HUES64 (cell line): ENCODE results near the gene HTRA3.

Experiments used
- H3K27ac ChIP-seq: 2 replicates; pipeline ENCODE4 v1.7.0; 2013; ENCODE audit warnings: low read depth, low read length, inconsistent platforms
- H3K27me3 ChIP-seq: 2 replicates; pipeline ENCODE4 v1.6.1; 2013; ENCODE audit warnings: mild to moderate bottlenecking, low read length; ENCODE audit not compliant: insufficient read depth
- H3K36me3 ChIP-seq: 2 replicates; pipeline ENCODE4 v1.6.1; 2013; ENCODE audit warnings: mild to moderate bottlenecking, low read length; ENCODE audit not compliant: insufficient read depth
- H3K4me1 ChIP-seq: 2 replicates; pipeline ENCODE4 v1.6.1; 2013; ENCODE audit warnings: mild to moderate bottlenecking, low read length, moderate library complexity; ENCODE audit not compliant: insufficient read depth
- H3K4me3 ChIP-seq: 2 replicates; pipeline ENCODE4 v1.5.1; 2013; ENCODE audit warnings: mild to moderate bottlenecking, low read length, moderate library complexity
- H3K9ac ChIP-seq: 2 replicates; pipeline ENCODE4 v1.6.1; 2013; ENCODE audit warnings: mild to moderate bottlenecking, low read depth, low read length
- H3K9me3 ChIP-seq: 2 replicates; pipeline ENCODE4 v1.6.1; 2013; ENCODE audit warnings: low read depth, low read length; ENCODE audit not compliant: insufficient read depth
- WGBS: fragments of 150-250, 120-280 bp; methylation state at CpG from one replicate; pipeline ENCODE4 v1.1.7; 2013; ENCODE audit warnings: missing lambda C conversion rate; 5-methylcytosine and 5-hydroxymethylcytosine counted together

The HTRA3 gene

GRCh38 chr4:8235686-8236085, 33.9 kb upstream of the HTRA3 start:
- H3K27me3 ChIP-seq, result no peaks in the 10 kb centered on the region
- H3K4me1 ChIP-seq, result no peaks in the 10 kb centered on the region
- no peak overlapping the region for H3K4me3 ChIP-seq
- no peaks in the 10 kb centered on the region for H3K36me3 ChIP-seq
- H3K9ac ChIP-seq, result no peak overlapping the region
- no peaks in the 10 kb centered on the region for H3K9me3 ChIP-seq
- no peak overlapping the region for H3K27ac ChIP-seq
- 93% methylated on average over 12 of the region's 12 CpGs for WGBS

GRCh38 chr4:8236106-8236919, 33.2 kb upstream of the HTRA3 start:
- H3K27me3 ChIP-seq, result no peaks in the 10 kb centered on the region

GRCh38 chr4:8236920-8237195, 32.7 kb upstream of the HTRA3 start:
- Histone ChIP-seq H3K4me1 (no peaks in the 10 kb centered on the region), H3K4me3 (no peak overlapping the region), H3K36me3 (no peaks in the 10 kb centered on the region), H3K27me3 (no peaks in the 10 kb centered on the region), H3K9ac (no peak overlapping the region), H3K9me3 (no peaks in the 10 kb centered on the region), H3K27ac (no peak overlapping the region)
- 94% methylated on average over 9 of the region's 9 CpGs for WGBS

More at GRCh38 chr4:8236106-8236919, 33.2 kb upstream of the HTRA3 start:
- no peaks in the 10 kb centered on the region for H3K4me1 ChIP-seq
- H3K36me3 ChIP-seq, result no peaks in the 10 kb centered on the region
- no peak overlapping the region for H3K9ac ChIP-seq
- no peak overlapping the region for H3K27ac ChIP-seq
- H3K9me3 ChIP-seq, result no peaks in the 10 kb centered on the region
- WGBS, result 92% methylated on average over 24 of the region's 24 CpGs
- no peak overlapping the region for H3K4me3 ChIP-seq

DNA sequence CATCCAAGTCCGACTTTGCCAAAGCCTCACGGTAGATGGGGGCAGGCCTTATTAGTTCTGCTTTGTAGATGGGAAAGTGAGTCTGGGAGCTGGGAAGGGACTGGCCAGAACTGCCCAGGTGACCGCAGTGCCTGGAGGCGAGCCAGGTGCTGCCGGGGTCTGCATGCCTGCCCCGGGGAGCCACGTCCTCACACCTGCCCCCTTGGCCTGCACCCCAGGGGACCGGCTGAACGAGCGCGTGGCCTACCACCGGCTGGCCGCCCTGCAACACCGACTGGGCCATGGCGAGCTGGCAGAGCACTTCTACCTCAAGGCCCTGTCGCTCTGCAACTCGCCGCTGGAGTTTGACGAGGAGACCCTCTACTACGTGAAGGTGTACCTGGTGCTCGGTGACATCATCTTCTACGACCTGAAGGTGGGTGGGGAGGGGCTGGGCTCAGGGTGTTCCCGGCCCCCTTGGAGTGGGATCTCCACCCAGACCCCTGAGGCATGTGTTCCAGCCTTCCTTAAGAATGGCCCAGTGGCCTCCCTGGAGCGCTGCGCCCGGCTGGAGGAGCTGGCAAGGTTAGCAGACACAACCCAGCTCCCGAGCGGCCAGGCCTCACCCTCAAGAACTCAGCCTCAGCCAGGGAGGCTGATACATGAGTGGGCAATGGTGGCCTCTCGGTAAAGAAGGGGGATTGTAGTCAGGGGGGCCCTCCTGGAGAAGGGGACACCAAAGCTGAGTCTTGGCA, 32.1 kb upstream of the HTRA3 start:
- Histone ChIP-seq H3K27ac (no peak overlapping the region), H3K36me3 (no peaks in the 10 kb centered on the region), H3K4me1 (peaks cover under 1% of the 10 kb centered on the region; the same call in 1 of the 2 replicates), H3K9ac (no peak overlapping the region), H3K9me3 (no peaks in the 10 kb centered on the region), H3K27me3 (no peaks in the 10 kb centered on the region), H3K4me3 (no peak overlapping the region)
- WGBS, result 90% methylated on average over 29 of the region's 29 CpGs

DNA sequence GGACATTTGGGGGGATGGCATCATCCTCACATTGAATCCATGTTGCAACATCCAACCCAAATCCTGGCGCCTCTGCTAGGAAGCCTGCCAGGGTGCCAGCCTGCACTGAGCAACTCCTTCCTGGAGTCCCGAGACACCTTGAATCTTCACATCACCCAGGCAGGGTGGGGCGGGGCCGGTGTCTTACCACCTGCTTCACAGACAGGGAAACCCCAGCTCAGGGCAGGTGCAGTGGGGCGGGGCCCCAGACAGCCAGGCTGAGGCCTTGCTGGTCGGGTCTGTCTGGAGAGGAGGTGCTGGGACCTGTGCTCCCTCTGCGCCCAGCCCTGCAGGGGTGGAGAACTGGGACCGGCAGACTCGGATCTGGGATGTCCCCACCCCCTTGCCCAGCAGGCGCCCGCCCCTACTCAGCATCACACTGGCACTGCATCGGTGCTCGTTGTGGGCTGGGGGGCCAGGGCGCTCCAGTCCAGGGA, 31.5 kb upstream of the HTRA3 start:
- Histone ChIP-seq H3K4me1 (peaks cover 5% of the 10 kb centered on the region; the same call in 1 of the 2 replicates), H3K9me3 (no peaks in the 10 kb centered on the region), H3K9ac (no peak overlapping the region), H3K27me3 (0 out of 2 replicates have a peak, but pooled peaks cover 3% of the 10 kb centered on the region), H3K27ac (no peak overlapping the region), H3K36me3 (no peaks in the 10 kb centered on the region), H3K4me3 (no peak overlapping the region)
- WGBS, result 55% methylated on average over 14 of the region's 14 CpGs

- Histone ChIP-seq H3K27me3 (0 out of 2 replicates have a peak, but pooled peaks cover 3% of the 10 kb centered on the region), H3K9me3 (no peaks in the 10 kb centered on the region), H3K27ac (no peak overlapping the region), H3K9ac (no peak overlapping the region), H3K36me3 (no peaks in the 10 kb centered on the region), H3K4me1 (peaks cover 5% of the 10 kb centered on the region; the same call in 1 of the 2 replicates), H3K4me3 (no peak overlapping the region)
- 42% methylated on average over 17 of the region's 17 CpGs for WGBS
These were observed 31.0 kb upstream of the HTRA3 start for GRCh38 chr4:8238515-8239053.

DNA sequence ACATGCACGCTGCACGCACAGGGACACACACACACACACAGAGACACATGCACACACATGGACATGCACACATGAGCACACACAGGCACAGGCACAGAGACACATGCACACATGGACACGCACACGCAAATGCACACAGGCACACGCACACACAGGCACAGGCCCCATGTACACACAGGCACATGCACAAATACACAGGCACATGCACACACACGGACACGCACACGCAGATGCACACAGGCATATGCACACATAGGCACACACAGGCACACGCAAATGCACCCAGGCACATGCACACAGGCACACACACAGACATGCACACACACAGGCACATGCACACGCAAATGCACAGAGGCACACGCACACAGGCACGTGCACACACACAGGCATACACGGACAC, 30.3 kb upstream of the HTRA3 start:
- Histone ChIP-seq H3K36me3 (no peaks in the 10 kb centered on the region), H3K9ac (no peak overlapping the region), H3K27me3 (0 out of 2 replicates have a peak, but pooled peaks cover 3% of the 10 kb centered on the region), H3K9me3 (no peaks in the 10 kb centered on the region), H3K4me1 (peaks cover 5% of the 10 kb centered on the region; the same call in 1 of the 2 replicates), H3K4me3 (no peak overlapping the region), H3K27ac (no peak overlapping the region)
- 95% methylated on average over 13 of the region's 13 CpGs for WGBS

DNA sequence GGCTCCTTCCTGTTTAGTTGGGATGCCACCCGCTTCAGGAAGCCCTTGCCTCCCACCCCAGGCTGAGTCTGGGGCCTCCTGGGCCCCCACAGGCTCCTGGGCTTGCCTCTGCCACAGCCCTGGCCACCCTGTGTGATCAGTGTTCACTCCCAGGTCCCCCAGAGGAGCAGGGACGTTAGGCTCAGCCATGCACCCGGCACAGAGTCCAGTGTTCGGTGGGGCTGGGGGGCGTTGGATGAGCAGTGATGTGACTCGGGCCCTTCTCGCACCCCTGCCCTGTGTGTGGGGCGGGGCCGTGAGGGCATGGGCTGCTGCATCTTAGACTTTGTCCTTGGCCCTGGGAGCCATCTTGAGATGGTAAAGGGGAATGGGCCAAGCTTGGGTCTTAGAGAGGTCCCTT, 29.9 kb upstream of the HTRA3 start:
- H3K4me1 ChIP-seq, result peaks cover 5% of the 10 kb centered on the region; the same call in 1 of the 2 replicates
- WGBS, result 97% methylated on average over 9 of the region's 9 CpGs
- H3K4me3 ChIP-seq, result no peak overlapping the region
- 0 out of 2 replicates have a peak, but pooled peaks cover 3% of the 10 kb centered on the region for H3K27me3 ChIP-seq
- H3K9me3 ChIP-seq, result no peaks in the 10 kb centered on the region
- no peaks in the 10 kb centered on the region for H3K36me3 ChIP-seq
- no peak overlapping the region for H3K9ac ChIP-seq
- no peak overlapping the region for H3K27ac ChIP-seq

GRCh38 chr4:8240211-8241041, 29.1 kb upstream of the HTRA3 start:
- H3K27ac ChIP-seq, result no peak overlapping the region
- H3K36me3 ChIP-seq, result no peaks in the 10 kb centered on the region
- H3K9ac ChIP-seq, result no peak overlapping the region
- no peak overlapping the region for H3K4me3 ChIP-seq
- H3K4me1 ChIP-seq, result peaks cover 5% of the 10 kb centered on the region; the same call in 1 of the 2 replicates
- H3K27me3 ChIP-seq, result 0 out of 2 replicates have a peak, but pooled peaks cover 3% of the 10 kb centered on the region
- no peaks in the 10 kb centered on the region for H3K9me3 ChIP-seq
- WGBS, result 92% methylated on average over 26 of the region's 26 CpGs

- Histone ChIP-seq H3K9ac (no peak overlapping the region), H3K4me1 (peaks cover 5% of the 10 kb centered on the region; the same call in 1 of the 2 replicates)
- WGBS, result 92% methylated on average over 14 of the region's 14 CpGs
These were observed 28.3 kb upstream of the HTRA3 start for GRCh38 chr4:8241211-8241779.

More at GRCh38 chr4:8241211-8241779, 28.3 kb upstream of the HTRA3 start:
- Histone ChIP-seq H3K36me3 (no peaks in the 10 kb centered on the region), H3K4me3 (no peak overlapping the region), H3K27me3 (0 out of 2 replicates have a peak, but pooled peaks cover 3% of the 10 kb centered on the region), H3K27ac (no peak overlapping the region), H3K9me3 (no peaks in the 10 kb centered on the region)
